WTC11 (cell line): ENCODE data around the gene DDX39A.

ENCODE experiments used
- ATF6 ChIP-seq: sonication (generic); formaldehyde crosslinking; IDR thresholded peaks from 2 replicates; pipeline ENCODE4 v1.8.1; 2023; ENCODE audit warnings: mild to moderate bottlenecking, missing genetic modification reagents
- CTCF ChIP-seq: fragments of 200-600 bp; IDR thresholded peaks from 2 replicates; pipeline ENCODE4 v1.8.0; 2022; ENCODE audit warnings: antibody characterized with exemption
- E2F1 ChIP-seq: sonication (generic); formaldehyde crosslinking; IDR thresholded peaks from 2 replicates; pipeline ENCODE4 v1.8.0; 2022; ENCODE audit warnings: mild to moderate bottlenecking, missing genetic modification reagents
- ESRRA ChIP-seq: sonication (generic); formaldehyde crosslinking; IDR thresholded peaks from 2 replicates; pipeline ENCODE4 v1.8.1; 2022; ENCODE audit warnings: mild to moderate bottlenecking, missing genetic modification reagents, borderline replicate concordance
- FOXJ3 ChIP-seq: sonication (generic); formaldehyde crosslinking; IDR thresholded peaks from 2 replicates; pipeline ENCODE4 v1.9.0; 2021; ENCODE audit warnings: missing genetic modification reagents, mild to moderate bottlenecking, borderline replicate concordance
- FOXK1 ChIP-seq: sonication (generic); formaldehyde crosslinking; IDR thresholded peaks from 2 replicates; pipeline ENCODE4 v1.8.0; 2022; ENCODE audit warnings: mild to moderate bottlenecking, moderate library complexity, missing genetic modification reagents
- JUN ChIP-seq: sonication (generic); formaldehyde crosslinking; IDR thresholded peaks from 2 replicates; pipeline ENCODE4 v1.8.0; 2023; ENCODE audit warnings: mild to moderate bottlenecking, missing genetic modification reagents
- MAX ChIP-seq: sonication (generic); formaldehyde crosslinking; IDR thresholded peaks from 2 replicates; pipeline ENCODE4 v1.8.0; 2022; ENCODE audit warnings: mild to moderate bottlenecking, missing genetic modification reagents
- PRDM15 ChIP-seq: sonication (generic); formaldehyde crosslinking; IDR thresholded peaks from 2 replicates; pipeline ENCODE4 v1.8.0; 2022; ENCODE audit warnings: missing genetic modification reagents
- TCF7 ChIP-seq: sonication (generic); formaldehyde crosslinking; IDR thresholded peaks from 2 replicates; pipeline ENCODE4 v1.8.0; 2022; ENCODE audit warnings: mild to moderate bottlenecking, low read depth, missing genetic modification reagents, moderate library complexity
- USF1 ChIP-seq: sonication (generic); formaldehyde crosslinking; IDR thresholded peaks from 2 replicates; pipeline ENCODE4 v1.8.0; 2022; ENCODE audit warnings: mild to moderate bottlenecking, missing genetic modification reagents
- USF2 ChIP-seq: sonication (generic); formaldehyde crosslinking; IDR thresholded peaks from 2 replicates; pipeline ENCODE4 v1.8.1; 2023; ENCODE audit warnings: mild to moderate bottlenecking, missing genetic modification reagents, moderate library complexity
- ZMAT4 ChIP-seq: fragments of 250-450 bp; sonication (Bioruptor Pico); IDR thresholded peaks from 2 replicates; pipeline ENCODE4 v1.9.0; 2021; ENCODE audit warnings: mild to moderate bottlenecking
- ZNF317 ChIP-seq: sonication (generic); formaldehyde crosslinking; IDR thresholded peaks from 2 replicates; pipeline ENCODE4 v1.8.1; 2023; ENCODE audit warnings: low read depth, mild to moderate bottlenecking, moderate library complexity, missing genetic modification reagents, borderline replicate concordance

GRCh38 chr19:14467391-14467790, 48.2 kb upstream of the DDX39A start:
- TF ChIP-seq CTCF (no peak), FOXJ3 (CRISPR knock-in tag) (no peak), USF2 (CRISPR knock-in tag) (no peak), ZNF317 (CRISPR knock-in tag) (no peak), JUN (CRISPR knock-in tag) (no peak), ZMAT4 (CRISPR knock-in tag) (no peak), USF1 (CRISPR knock-in tag) (no peak), E2F1 (no peak), ATF6 (CRISPR knock-in tag) (no peak), MAX (CRISPR knock-in tag) (no peak), TCF7 (no peak), ESRRA (no peak), PRDM15 (no peak), FOXK1 (no peak)
